ENCODE measurements around the gene FER. TPM values are rescaled to one million over a fixed set of nuclear protein-coding genes. Genes with fewer than 3 reads are reported as not detected.

Gene FER
- total RNA-seq, 2 donors from 2014 or later = 10.8 to 15.7 TPM

DNA sequence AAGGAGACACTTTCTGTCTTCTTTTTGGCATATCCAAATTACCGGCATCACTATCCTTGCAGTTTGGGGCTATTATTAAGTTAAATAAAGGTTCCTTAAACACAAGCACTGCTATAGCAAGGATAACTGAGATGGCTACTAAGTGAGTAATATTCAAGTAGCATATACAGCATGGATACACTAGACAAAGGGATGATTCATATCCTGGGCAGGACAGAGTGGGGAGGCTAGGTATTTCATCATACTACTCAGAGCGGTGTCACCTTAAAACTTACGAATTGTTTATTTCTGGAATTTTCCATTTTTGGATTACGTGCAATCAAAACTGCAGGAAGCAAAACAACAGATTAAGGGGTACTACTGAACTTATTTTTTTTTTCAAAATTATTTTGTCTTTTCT lies 54.1 kb downstream of the FER start:
- Histone ChIP-seq H3K27ac (no peak overlapping the region), H3K36me3 (no peaks in the 10 kb centered on the region), H3K9me3 (no peaks in the 10 kb centered on the region), H3K4me1 (no peaks in the 10 kb centered on the region), H3K27me3 (no peaks in the 10 kb centered on the region), H3K9ac (ENCODE audit: low read depth in 2 of 2, low read length in 2 of 2) (no peak overlapping the region), H3K4me3 (no peak overlapping the region)
- no peak for DNase-seq
- no peak for TF ChIP-seq CTCF (IDR thresholded peaks at IDR 0.05)
- intact Hi-C loops (cut with DNase I) = no loop called here

- Histone ChIP-seq H3K36me3 (no peaks in the 10 kb centered on the region), H3K27me3 (no peaks in the 10 kb centered on the region), H3K27ac (no peak overlapping the region), H3K9me3 (no peaks in the 10 kb centered on the region), H3K4me1 (no peaks in the 10 kb centered on the region), H3K4me3 (no peak overlapping the region), H3K9ac (ENCODE audit: low read depth in 2 of 2, low read length in 2 of 2) (no peak overlapping the region)
- DNase-seq = no peak
- no peak for TF ChIP-seq CTCF (IDR thresholded peaks at IDR 0.05)
- intact Hi-C loops (cut with DNase I) = no loop called here
Observed at GRCh38 chr5:108810717-108811116, 63.0 kb downstream of the FER start.

DNA sequence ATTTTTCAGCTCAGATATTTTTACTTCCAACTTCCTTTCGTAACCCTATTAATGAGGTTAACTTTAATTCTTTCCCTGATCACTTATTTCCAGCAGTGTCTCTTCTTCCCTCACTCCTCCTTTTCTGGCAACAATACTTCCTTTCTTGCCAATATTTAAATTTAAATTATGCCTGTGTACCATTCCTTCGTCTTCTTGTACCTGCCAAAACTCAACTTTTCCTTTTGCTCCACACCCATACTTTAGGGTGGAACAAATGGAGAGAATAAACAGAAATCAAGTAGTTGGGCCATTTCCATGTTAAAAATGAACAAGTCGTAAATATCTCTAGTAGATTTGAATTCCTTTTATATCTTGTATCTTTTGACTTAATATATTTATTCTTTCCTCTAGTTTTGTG lies 66.0 kb downstream of the FER start:
- intact Hi-C loops (cut with DNase I) = no loop called here
- H3K27ac ChIP-seq = no peak overlapping the region
- TF ChIP-seq CTCF (IDR thresholded peaks at IDR 0.05) = no peak
- H3K36me3 ChIP-seq = no peaks in the 10 kb centered on the region
- DNase-seq = no peak
- H3K4me3 ChIP-seq = no peak overlapping the region
- H3K4me1 ChIP-seq = no peaks in the 10 kb centered on the region
- no peaks in the 10 kb centered on the region for H3K9me3 ChIP-seq
- H3K27me3 ChIP-seq = no peaks in the 10 kb centered on the region
- H3K9ac ChIP-seq (ENCODE audit: low read depth in 2 of 2, low read length in 2 of 2) = no peak overlapping the region

DNA sequence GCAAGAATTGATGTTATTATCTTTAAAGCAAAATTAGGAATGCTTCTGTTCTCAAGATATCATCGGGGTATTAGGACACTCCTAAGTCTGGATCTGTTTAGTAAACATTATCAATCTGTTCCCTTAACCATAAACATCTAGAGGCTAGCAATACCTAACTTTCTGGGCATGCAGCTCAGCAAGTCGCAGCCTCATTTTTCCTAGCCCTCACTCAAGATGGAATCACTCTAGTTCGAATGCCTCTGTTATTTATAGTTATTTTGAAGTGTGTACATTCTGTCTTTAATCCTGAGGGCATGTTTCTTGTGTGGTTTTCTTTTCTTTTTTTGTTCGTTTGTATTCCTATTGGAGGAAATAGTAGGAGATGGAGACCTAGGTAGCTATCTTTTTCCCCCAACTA lies 66.9 kb downstream of the FER start:
- intact Hi-C loops (cut with DNase I) = no loop called here
- Histone ChIP-seq H3K9me3 (no peaks in the 10 kb centered on the region), H3K27me3 (no peaks in the 10 kb centered on the region), H3K4me3 (no peak overlapping the region), H3K9ac (ENCODE audit: low read depth in 2 of 2, low read length in 2 of 2) (no peak overlapping the region), H3K27ac (no peak overlapping the region), H3K36me3 (no peaks in the 10 kb centered on the region), H3K4me1 (no peaks in the 10 kb centered on the region)
- DNase-seq = no peak
- TF ChIP-seq CTCF (IDR thresholded peaks at IDR 0.05) = no peak

DNA sequence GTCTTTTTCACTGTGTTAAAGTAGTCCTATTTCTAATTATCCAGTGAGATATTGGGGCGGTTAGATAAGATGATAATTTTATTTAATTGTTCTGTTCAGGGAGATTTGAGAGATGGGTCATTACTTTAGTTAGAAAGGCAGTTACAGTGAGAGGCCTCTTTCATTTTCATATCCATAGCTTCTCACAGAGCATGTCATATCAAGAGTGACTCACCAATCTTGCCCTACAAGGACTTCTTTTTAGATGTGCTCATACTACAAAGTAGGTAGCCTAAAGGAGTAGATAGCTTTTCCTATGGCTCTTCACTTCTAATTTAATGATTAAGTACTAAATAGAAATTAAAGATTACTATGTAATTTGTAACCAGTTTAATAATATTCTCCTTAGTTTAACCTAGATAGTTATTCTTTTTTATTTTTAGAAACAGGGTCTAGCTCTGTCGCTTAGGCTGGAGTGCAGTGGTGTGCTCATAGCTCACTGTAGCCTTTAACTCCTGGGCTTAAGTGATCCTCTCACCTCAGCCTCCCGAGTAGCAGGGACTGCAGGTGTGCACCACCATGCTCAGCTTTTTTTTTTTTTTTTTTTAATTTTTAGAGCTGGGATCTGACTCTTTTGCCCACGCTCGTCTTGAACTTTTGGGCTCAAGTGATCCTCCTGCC lies 71.0 kb downstream of the FER start:
- Histone ChIP-seq H3K4me1 (no peaks in the 10 kb centered on the region), H3K9me3 (no peaks in the 10 kb centered on the region), H3K36me3 (no peaks in the 10 kb centered on the region), H3K9ac (ENCODE audit: low read depth in 2 of 2, low read length in 2 of 2) (no peak overlapping the region), H3K4me3 (no peak overlapping the region), H3K27ac (no peak overlapping the region), H3K27me3 (no peaks in the 10 kb centered on the region)
- TF ChIP-seq CTCF (IDR thresholded peaks at IDR 0.05) = no peak
- DNase-seq = no peak
- intact Hi-C loops (cut with DNase I) = no loop called here

Measured in colonic mucosa (tissue), 4 donors.